GM21576 (cell line): ENCODE data around the gene MESD.

ENCODE experiments used
- ATAC-seq: cut with Tn5 transposase; IDR thresholded peaks from one replicate; pipeline ENCODE4 v1.9.1; 2021; ENCODE audit warnings: mild to moderate bottlenecking, moderate library complexity; ENCODE audit not compliant: unreplicated experiment

The MESD gene

GRCh38 chr15:80989518-80990478 is at the start of gene MESD:
TSS of gene MESD (minus strand) at chr15:80989819. CDS start at chr15:80989791, 28 bp downstream.
- peak; percentile 94 for ATAC-seq

- peak; percentile 49 for ATAC-seq
Observed at GRCh38 chr15:81038975-81039607, 49.5 kb upstream of the MESD start.

GRCh38 chr15:81037952-81038743 is 48.5 kb upstream of the MESD start:
- no peak for ATAC-seq

- ATAC-seq = no peak
Observed at GRCh38 chr15:81033508-81033907, 43.9 kb upstream of the MESD start.

- no peak for ATAC-seq
Observed at GRCh38 chr15:81032818-81033217, 43.2 kb upstream of the MESD start.

- ATAC-seq = no peak
Observed at GRCh38 chr15:81032355-81032754, 42.7 kb upstream of the MESD start.

- ATAC-seq = no peak
Observed at GRCh38 chr15:81031203-81031602, 41.6 kb upstream of the MESD start.

GRCh38 chr15:81030301-81030750 is 40.7 kb upstream of the MESD start:
- ATAC-seq = no peak

GRCh38 chr15:81029414-81030300 is 40.0 kb upstream of the MESD start:
- ATAC-seq = no peak

GRCh38 chr15:81026836-81027599 is 37.4 kb upstream of the MESD start:
- no peak for ATAC-seq

- ATAC-seq = no peak
Observed at GRCh38 chr15:81025721-81026370, 36.2 kb upstream of the MESD start.

- ATAC-seq = no peak
Observed at GRCh38 chr15:81024936-81025335, 35.3 kb upstream of the MESD start.

GRCh38 chr15:81024265-81024872 is 34.8 kb upstream of the MESD start:
- no peak for ATAC-seq

- peak; percentile 84 for ATAC-seq
Observed at GRCh38 chr15:81023483-81024264, 34.1 kb upstream of the MESD start.

- ATAC-seq = no peak
Observed at GRCh38 chr15:81021321-81021720, 31.7 kb upstream of the MESD start.

- ATAC-seq = no peak
Observed at GRCh38 chr15:81018197-81018596, 28.6 kb upstream of the MESD start.

GRCh38 chr15:81016489-81017068 is 27.0 kb upstream of the MESD start:
- no peak for ATAC-seq
